ENCODE data around the gene CUTC.

The CUTC gene

DNA sequence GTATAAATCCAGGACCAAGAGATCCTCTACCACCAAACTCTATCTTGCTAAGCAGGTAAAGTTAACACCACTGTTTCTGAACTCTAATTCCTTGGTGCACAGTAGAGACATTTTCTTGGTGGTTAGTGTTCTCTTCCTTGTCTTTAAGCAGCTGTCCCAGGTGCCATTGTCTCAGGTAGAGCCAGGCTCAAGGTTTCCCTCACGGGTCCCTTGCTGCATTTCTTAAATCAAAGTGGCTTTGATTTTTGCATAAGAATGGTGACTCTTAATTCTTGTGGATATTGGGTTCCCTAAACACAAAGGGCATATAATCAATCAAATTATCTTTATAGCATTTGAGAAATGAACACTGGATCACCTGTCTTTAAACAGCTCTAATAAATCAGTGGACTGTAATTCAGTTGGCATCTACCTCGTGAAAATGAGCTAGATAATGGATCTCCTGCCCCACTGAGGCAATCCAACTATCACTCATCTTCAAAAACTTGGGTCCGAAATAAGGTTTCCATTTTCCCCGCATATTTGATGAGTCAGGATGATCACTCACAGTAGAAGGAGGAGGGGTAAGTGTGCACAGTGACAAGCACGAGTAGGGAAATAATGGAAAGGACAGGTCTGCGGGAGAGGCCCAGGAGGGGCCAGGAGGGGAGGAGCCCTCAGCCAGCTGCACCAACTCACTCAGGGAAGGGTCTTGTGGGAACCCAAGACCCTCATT lies 52.9 kb downstream of the CUTC start:
- DNase-seq, result no peak

DNA sequence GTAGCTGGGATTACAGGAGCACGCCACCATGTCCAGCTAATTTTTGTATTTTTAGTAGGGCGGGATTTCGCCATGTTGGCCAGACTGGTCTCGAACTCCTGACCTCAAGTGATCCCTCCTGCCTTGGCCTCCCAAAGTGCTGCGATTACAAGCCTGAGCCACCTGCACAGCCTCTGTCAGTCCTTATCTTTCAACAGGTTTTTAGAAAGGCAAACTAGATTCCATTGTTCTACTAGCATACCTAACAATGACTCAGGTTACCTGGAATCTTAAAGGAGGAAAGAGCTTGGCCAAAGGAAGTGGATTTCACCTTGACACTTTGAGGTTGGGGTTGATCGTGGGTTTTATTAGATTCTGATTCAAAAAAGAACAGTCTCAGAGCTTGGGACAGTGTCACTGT lies 53.6 kb downstream of the CUTC start:
- DNase-seq, result no peak

DNA sequence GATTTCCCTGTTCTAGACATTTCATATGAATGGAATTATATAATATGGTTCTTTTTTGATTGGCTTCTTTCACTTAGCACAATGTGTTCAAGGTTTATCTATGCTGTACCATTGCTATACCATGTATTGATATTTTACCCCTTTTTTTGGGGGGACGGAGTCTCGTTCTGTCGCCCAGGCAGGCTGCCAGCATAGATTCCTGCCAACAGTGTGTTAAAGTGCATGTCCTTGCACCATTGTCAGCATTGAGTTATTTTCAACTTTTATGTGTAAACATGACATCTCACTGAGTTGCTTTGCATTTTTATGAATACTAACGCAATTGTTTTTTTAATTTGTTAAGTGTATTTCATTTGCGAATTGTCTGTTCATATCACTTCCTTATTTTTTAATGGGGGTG lies 55.3 kb downstream of the CUTC start:
- DNase-seq, result no peak

DNA sequence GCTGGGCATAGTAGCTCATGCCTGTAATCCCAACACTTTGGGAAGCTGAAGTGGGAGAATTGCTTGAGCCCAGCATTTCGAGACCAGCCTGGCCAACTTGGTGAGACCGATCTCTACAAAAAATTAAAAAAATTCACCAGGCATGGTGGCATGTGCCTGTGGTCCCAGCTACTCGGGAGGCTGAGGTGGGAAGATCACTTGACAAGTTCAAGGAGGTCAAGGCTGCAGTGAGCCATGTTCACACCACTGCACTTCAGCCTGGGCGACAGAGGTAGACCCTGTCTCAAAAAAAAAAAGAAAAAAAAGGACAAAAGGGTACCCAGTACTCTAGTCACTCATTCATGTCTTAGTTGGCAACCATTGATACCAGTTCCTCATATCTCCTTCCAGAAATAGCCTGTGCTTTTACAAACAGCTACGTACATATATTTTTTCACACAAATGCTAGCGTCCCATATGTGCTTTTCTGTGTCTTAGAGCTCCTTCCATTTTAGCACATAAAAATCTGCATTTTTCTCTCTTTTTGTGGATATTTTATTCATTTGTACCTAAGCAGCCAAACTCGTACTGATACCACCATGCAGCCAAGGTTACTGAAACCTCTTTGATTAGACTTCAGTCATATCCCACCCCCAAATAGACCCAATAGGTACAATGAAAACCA lies 55.9 kb downstream of the CUTC start:
- DNase-seq, result no peak

DNA sequence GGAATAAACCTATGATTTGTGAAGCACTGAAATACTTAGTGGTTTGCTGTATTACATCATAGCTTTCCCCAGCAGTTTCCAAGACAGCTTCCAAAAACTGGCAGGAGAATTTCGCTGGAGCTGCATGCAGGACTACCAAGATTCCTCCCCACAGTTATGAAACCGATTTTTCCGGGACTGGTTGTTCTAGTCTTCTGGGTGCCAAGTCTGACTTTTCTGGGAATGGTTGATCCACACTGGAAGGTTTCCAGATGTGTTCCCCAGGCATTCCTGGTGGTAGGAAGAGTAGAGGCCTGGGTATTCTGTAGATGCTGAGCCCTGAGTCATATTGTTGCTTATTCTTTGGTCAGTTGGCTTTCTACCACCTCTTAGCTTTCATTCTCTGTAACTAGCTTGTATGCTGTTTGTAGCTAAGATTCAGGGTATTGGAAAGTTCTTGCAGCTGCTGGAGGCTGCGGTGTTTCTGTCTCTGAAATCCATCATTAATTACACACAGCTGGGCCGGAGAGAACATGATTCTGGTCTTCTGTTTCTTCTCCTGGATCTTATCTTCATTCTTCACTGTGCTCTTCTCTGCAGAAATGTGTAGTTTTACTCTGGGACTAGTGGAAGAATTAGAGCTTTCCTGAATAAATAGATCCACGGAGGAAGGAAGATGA lies 56.7 kb downstream of the CUTC start:
- no peak for DNase-seq

DNA sequence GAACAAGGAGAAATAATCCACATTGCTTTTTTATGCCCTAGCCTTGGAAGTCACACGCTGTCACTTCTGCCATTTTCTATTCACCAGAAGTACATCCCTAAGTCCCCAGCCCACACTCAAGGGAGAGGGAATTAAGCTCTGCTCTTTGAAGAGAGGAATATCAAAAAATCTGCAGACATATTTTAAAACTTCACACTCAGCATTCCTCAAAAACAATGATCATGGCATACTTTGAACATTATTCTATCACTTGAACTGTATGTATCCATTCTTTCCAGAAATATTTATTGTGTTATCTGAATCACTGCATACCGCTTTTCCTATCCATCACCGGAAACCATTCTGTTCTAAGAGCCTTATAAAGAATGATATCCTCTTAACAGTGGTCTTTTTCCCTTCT lies 59.8 kb downstream of the CUTC start:
- DNase-seq, result no peak

DNA sequence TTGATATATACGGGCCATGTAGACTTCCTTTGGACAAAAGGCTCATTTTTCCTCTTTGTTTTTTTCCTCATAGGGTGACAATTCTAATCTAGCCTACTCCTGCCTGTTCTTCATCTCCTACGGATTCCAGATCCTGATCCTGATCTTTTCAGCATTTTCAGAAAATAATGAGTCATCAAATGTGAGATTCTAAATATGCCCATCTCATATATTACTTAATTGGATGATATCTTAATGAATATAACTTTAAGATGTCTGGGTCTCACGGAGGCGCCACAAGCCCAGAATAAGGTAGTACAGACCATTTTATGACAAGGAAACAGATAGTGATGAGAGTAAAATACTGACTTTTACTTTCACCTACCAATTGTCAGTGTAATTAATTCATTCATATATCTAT lies 61.8 kb downstream of the CUTC start:
- DNase-seq, result no peak

DNA sequence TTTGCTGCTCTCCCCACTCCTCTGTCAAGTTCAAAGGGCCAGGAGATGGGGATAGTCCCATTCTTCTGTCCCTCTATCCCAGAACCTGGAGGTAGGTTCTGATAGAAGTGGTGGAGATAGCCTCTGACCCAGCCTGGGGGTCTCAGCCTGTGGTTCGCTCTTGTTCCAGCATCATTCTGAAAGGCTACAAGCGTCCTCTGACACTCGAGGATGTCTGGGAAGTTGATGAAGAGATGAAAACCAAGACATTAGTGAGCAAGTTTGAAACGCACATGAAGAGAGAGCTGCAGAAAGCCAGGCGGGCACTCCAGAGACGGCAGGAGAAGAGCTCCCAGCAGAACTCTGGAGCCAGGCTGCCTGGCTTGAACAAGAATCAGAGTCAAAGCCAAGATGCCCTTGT lies 64.9 kb downstream of the CUTC start:
- DNase-seq, result no peak

DNA sequence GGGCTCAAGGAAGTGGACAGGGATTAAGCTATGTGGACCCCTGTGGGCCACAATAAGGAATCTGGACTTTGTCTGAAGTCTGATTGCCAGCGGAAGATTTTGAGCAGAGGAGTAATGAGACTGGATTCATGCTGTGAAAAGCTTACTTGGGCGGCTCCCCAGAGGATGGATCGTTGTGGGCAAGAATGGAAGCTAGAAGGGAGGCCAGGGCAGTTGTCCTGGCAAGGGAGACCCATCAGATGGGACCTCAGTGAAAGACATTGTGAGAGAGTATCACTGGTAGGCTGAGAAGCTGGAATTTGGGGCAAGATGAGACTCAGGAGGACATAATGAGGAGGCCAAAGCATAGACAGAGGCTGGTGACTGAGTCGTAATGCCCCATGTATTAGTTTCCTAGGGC lies 66.0 kb downstream of the CUTC start:
- DNase-seq, result no peak

DNA sequence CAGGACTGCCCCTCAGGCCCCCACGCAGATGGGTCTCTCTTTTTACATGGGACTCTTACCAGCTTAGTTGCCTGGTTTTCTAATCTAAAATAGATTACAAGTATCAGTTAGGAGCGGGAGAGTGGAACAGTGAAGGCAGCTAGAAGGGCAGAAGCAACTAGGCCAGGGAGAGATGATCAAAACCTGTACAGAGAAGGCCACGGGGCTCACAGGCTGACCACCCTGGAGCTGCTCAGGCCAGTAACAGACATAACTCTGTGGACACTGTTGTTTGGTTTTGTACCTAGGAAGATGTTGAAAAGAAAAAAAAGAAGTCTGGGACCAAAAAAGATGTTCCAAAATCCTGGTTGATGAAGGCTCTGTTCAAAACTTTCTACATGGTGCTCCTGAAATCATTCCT lies 66.9 kb downstream of the CUTC start:
- DNase-seq, result no peak

DNA sequence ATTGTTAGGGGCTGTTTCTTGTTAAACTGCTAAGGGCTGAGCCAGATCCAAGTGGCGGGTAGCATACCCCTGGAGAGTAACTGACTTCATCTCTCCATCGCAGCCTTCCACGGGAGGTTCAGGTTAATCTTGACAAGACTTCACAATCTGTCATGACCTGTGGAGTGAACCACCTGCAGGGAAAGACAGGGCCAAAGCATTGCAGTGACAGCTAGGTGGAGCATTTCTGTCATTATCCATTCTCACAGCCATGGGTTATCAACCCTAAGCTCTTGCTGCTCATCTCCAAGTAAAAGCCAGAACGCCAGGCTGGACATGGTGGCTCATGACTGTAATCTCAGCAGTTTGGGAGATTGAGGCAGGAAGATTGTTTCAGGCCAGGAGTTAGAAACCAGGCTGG lies 67.6 kb downstream of the CUTC start:
- DNase-seq, result no peak

DNA sequence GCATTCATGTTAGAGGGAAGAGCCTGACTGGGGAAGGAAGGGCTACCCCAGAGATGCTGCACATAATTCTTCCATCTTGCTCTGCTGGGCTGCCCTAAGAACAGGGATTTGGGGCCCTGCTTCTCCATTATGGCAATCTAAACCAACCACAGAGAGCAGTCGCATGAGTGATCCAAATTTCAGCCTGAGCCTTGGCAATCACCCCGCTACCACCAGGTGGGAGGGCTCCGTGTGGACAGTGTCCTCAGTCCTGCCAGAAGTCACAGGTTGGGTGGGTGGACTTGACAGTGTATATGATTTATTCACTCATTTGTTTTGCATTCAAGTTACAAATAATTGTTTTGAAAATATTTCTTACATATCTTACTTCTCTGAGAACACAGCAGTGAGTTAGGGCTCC lies 72.4 kb downstream of the CUTC start:
- DNase-seq, result no peak

DNA sequence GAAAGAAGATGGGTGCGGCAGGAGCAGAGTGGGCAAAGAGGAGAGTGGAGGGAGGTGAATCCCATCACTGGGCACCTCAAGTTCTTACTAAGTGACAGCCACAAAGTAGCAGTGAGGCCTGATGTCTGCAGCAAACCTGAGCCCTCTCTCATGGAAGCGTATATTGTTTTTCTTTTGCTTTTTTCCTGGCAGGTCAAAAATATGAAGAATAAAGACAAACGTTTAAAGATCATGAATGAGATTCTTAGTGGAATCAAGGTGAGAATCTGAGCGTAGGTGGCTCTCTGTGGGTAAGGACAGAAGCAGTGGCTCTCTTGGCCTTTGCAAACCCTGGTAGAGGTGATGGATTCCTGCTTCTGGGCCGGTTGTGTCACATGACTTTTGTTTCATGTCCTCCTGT lies 73.2 kb downstream of the CUTC start:
- no peak for DNase-seq

Measured in cerebellar nuclear complex (tissue), 1 donor.